ENCODE data around the gene SLC22A2.

The SLC22A2 gene

DNA sequence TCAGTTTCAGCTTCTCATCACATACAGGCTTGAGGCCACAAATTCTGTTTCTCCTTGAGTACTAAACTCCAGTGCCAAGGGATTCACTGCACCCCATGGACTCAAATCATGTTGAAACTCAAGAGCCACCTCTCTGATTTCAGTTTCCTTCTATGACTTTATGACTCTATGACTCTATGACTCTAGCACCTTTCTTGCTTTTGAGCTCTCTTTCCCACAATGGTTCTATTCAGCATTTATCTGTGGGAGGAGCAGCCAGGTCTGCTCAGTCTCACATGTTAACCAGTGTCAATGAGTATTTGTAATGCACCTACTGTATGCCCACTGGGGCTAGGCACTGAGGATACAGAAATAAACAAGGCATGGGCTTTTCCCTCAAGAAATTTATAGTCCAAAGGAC, 14.6 kb upstream of the SLC22A2 start:
- no peak for DNase-seq

DNA sequence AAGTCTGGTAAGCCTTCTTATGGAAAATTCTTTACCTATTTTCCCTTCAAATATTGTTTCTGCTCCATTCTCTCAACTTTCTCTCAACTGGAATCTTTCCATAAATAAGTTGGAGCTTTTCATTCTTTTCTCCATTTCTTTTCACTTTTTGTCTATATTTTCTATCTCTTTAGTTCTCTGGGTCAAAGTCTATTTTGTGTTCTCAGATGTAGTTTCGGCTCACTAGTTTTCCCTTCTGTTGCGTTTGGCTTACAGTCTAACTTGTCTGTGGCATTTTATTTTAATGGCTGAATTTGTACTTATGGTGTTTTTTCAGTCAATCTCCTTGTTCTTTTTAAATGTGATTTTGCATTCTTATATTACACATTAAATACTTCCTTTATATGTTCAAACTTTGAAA, 14.1 kb upstream of the SLC22A2 start:
- DNase-seq: no peak

DNA sequence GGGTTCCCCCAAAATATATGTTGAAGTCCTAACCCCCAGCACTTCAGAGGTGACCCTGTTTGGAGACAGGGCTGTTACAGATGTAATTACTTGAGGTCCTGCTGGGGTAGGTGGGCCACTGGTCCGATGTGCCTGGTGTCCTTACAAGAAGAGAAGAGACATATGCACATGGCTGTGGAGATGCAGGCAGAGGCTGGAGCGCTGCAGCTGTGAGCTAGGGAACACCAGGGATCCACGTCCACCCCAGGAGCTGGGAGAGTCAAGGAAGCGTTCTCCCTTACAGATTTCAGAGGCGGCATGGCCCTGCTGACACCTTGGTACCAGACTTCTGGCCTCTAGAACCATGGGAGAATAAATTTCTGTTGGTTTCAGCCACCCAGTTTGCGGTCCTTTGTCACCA, 11.7 kb upstream of the SLC22A2 start:
- no peak for DNase-seq

DNA sequence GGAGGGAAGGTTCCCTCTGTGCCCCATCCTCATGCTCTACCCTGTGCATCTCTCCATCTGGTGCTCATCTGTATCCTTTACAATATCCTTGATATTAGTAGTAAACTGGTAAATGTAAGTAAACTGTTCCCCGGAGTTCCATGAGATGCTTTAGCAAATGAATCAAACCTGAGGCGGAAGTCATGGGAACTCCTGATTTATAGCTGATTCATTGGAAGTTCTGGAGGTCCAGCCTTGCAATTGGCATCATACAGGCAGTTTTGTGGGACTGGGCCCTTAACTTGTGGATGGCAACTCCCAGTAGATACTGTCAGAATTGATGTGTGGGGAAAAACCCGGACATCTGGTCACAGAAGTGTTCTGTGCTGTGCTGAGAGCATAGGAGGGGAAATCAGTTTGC, 11.2 kb upstream of the SLC22A2 start:
- DNase-seq: no peak

DNA sequence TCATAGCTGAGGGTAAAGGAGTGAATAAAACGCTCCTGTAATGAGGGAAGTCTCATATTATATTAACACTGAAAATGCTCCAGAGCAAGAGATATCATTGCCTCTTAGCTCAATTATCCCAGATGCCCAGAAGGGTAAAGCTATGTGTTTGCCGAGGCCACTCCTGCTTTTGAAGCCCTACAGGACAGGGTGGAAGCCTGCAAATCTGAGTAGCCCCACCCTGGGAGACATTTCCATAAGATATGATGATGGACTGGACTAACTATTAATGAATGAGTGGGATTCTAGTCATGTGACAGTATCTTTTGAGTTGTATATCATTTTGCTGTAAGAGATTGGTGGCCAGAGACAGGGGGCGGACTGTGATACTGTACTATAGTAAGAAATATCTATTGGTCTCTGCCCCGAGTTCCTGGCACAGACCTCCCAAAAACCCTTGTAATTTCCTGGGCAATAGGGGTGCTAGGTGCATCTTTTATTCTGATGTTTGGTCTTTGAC, 10.5 kb upstream of the SLC22A2 start:
- DNase-seq: no peak

DNA sequence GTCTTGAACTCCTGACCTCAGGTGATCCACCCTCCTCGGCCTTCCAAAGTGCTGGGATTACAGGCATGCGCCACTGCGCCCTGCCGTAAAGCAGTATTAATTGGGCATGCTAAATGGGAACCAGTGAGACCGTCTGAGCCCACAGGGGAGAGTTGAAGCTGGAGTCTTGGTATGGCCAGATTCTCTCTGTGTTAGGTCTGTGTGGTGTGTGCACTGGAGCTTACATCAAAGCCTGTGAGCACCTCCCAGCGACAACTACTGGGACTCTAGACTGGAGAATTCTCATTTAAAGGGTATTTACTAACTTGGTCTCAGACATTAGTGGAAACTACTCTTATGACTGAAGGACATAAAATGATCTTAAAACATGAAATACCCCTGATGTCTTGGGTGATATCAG, 8.5 kb upstream of the SLC22A2 start:
- DNase-seq: no peak

DNA sequence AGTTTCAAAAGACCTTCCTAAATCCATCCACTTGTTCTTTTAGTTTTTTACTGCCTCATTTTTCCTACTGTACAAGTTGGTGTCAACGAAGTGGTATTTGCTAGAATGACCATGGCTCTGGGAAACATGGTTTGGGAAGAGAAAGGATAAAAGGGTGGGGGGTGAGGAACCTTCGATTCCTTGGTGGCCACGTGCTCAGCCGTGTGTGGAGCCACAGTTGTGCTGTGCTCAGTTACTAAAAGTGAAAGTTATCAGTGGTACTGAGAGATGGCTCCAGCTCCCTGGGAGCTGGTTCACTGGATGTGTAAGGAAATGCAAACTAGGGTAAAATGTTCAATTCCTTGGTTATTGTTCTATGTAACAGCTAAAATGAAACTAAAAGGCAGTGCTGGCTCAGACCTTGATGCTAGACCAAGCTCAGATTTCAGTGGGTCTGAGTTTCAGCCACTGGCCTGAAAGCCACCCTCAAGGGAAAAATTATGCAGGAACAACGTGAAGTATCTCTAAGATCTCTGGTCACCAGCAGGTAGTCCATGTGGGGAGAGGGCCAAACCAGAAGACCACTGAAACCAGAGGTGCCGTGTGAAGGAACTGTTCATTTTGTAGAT, 7.4 kb upstream of the SLC22A2 start:
- DNase-seq: no peak

DNA sequence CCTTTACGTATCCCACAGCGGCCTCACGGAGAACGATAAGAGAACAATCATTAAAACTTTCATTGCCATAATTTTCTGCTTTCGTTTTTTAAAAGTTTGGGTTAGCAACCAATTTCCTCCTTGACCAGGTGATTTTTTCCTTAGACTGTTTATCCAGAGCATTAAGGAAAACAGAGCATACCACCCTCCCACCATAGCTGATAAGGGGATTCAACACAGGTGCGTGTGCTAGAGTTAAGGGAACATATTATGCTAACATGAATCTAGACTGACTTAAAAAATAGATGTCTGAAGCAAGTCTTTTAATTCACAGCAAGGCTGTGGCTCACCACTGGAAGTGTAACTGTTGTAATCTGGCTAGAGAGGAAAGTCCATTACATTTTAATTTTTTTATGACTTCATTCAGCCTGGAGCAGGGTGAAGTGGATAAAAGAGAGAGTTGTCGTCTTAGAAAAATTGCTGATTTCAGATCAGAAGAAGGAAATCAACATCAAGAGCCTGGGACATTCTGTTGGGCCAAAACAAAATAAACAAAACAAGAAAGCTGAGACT, 5.5 kb upstream of the SLC22A2 start:
- DNase-seq: no peak

DNA sequence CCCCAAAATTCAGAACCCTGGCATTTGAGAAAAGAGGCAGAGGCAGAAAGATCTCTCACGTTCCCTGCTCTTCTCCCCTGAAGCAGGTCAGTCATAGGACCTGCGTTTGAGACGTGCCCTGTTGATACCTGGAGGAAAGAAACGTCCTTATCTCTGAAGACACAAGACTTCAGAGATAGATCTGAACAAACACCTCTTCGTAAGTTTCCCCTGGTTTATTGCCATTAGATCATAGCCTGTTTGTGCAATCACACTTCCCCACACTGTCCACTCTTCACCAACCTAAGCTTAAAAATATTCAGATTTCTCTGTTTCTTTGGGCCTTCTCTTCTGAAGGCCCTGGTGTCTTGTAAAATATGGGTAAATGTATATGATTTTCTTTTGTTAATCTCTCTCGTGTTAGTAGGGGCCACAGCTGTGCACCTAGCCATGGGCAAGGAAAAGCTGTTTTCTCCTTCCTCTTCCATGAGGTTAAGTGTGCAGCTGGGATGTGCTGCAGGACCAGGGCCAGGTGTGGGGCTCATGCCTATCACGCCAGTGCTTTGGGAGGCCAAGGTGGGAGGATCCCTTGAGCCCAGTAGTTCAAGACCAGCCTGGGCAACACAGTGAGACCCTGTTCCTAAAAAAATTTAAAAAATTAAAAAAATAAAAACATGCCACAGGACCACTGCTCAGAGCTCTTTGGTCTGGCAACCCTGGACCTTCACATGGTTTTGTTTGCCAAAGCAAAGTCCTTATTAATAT, 4.7 kb upstream of the SLC22A2 start:
- no peak for DNase-seq

DNA sequence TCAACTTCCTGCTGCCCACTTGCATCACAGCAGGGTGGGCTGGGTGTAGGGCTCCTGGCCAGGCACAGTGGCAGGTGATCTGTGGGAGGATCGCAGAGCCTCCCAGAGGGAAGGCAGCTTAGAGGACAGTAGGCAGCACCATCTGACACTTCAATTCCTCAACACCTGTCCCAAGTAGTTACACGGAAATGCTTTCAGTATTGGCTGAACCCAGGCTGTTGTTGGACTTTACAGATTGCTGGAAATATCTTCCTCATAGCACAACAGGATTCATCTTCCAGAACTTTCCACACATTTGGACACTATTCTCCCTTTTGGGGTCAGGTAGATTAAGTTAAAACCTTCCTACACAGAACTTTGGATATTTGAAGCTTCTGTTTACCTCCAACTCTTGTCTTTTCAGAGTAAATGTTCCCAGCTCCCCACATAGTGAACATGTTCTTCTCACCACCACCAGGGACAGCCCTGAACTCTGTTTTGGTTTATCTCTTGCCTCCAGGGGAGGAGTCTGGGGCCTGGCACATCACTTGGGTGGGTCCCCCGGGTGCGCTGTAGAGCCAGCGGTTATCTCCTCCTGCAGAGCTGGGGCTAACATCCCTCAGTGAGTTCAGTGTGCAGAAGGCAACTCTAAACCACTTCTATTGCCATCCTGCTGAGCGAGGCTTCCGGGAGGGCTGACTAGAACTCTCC, 3.5 kb upstream of the SLC22A2 start:
- no peak for DNase-seq

DNA sequence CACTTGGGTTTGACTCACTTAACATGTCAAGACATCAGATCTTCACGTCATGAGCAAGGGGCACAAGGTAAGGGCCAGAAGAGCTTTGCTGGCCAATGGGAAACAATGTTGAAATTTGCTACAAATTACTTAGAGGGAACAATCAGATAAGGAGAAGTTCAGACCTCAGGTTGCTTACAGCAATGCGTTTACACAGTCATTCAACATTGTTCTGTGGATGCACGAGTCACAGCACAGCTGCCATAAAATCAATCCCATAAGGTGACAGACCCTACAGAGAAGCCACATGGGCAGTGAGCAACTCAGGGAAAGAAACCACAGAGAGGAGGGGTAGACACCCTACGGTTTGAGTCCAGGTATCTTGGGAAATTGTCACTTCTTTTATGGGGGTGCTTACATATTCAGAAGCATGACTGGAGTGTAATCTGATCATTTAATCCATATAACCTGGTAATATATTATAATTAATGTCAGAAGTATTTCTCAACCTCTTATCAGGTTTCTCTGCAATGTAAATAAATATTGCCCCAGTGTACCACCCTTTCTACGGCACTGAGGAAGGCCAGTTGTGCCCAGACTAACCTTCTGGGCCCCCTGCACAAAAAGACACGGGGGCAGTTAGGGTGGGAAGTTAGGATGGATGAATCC, 2.3 kb upstream of the SLC22A2 start:
- no peak for DNase-seq

DNA sequence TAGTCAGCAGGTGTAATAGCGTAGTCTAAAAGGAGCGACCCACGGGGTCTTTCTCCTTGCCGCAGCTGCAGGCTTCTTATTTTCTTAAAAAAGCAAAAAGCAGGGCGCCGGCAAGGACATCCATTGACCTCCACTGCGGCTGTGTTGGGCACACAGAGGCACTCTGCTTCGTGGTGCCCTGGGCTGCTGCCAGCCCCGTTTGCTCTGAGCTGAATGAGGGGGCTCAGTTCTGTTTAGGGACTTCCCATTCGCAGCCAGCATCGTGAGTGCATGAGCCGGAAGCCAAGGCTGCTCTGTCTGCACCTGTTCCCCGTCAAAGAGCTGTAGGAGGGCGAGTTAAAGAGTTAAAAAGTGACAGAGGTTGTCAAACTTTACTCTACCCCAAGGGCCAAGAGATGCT, 1.7 kb upstream of the SLC22A2 start:
- DNase-seq: no peak

DNA sequence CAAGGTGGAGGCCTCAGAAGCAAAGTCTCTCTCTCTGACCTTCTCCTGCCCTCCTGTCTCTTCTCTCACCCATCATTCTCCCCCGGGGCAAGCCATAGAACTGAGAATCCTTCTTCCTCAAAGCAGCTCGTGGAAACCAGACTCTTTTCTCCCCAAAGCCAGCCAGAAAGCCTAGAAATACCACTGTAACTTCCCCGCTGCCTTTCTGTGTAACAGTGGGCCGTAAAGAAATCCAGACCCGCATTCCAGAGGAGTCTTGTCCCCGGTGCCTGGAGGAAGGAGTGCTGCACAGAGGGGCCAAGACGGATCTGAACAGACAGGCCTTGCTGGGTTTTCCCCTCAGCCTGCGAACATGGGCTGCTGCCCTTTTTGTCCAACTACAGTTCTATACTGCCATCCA, 977 bp upstream of the SLC22A2 start:
- DNase-seq: no peak

DNA sequence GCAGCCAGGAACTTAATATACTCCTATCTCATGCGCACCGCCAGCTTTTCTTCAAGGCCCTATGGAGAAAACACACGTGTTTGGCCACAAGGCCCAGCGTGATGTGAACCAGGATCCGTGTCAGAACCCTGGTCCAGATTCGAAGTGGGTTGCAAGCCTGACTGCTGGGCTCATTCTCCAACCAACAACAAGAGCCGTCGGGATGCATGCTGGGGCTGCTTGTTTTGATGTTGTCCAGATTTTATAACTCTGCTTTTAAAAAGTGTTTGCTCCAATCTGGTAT, 463 bp upstream of the SLC22A2 start:
- DNase-seq: no peak

DNA sequence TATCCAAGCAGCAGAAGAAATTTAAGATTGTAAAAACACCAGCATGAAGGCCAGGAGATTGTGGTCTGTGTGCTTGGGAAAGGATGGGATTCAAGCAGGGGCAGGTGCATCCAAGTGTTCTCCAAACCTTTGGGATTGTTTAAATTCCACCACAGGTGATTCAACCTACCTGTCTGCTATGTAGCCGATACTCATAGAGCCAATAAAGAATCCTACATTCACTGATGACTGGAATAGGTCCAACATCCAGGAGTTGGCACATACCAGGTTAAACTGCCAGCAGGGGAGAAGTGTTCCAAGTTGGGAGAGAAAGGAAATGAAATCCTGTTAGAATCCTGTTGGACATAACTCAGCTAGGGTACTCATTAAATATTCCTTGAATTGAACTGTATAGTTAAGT, 2.2 kb downstream of the SLC22A2 start:
- DNase-seq: no peak

DNA sequence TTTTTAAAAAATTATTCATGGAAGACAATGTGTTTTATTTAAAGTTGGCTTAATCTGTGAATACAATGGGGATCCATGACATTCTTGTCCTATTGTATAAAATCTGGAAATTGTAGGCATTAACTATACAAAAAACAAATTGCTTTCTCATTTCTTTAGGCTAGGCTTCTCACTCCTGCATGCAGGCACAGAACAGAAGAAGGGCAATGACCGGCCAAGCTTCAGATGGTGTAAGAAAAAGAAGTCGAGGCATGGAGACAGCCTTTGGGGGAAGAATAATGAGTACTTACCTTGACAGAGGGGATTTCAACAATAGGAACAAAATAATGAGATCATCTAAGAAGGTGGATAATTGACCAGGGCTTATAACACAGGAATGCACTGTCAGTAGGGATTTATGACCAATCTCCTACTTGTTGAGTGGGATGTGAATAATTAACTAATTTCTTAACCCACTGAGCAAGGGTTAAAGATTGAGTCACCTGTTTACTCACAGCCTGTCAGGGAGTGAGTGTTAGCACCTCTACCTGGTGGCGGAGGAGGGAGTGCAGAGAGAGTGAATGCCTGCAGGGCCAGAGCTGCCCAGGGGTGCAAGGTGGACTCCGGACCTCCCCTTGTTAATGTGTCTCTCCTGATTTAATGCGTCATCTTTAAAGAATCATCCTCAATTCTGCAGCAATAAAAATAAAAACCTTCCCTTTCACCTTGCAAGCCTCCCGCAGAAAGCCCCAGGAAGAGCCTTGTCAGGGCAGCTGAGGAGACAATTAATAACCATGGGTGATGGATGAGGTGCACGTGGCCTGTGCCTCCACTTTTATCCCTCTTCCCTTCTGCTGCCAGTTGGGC, 3.9 kb downstream of the SLC22A2 start:
- DNase-seq: no peak

DNA sequence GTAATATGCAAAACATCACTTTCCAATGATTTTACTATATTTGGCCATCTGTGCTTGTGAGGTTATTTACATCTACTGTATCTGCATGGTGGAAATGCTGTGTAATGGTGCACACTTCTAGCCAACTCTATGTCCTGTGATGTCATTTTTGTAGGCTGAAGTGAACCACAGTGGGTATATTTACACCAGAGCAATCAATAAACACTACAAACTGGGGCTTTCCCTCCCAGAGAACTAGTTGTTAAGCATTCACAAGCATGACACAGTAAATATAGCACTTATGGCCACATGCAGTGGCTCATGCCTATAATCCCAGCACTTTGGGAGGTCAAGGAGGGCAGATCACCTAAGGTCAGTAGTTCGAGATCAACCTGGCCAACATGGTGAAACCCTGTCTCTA, 4.9 kb downstream of the SLC22A2 start:
- DNase-seq: no peak

DNA sequence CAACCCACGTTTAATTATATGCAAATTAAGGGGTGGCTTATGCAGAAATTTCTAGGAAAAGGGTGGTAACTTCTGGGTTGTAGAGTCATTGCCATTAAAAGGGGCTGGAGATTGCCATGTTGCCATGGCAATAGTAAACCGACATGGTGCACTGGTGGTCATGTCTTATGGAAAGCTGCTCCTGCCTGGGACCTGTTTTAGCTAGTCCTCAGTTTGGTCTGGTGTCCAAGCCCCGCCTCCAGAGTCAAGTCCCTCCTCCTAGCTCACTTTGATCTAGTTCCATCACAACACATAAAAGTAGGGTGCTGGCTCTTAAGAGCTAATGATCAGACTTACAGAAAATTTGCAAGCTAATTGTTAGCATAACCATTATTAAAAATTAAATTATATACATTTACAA, 5.3 kb downstream of the SLC22A2 start:
- no peak for DNase-seq

DNA sequence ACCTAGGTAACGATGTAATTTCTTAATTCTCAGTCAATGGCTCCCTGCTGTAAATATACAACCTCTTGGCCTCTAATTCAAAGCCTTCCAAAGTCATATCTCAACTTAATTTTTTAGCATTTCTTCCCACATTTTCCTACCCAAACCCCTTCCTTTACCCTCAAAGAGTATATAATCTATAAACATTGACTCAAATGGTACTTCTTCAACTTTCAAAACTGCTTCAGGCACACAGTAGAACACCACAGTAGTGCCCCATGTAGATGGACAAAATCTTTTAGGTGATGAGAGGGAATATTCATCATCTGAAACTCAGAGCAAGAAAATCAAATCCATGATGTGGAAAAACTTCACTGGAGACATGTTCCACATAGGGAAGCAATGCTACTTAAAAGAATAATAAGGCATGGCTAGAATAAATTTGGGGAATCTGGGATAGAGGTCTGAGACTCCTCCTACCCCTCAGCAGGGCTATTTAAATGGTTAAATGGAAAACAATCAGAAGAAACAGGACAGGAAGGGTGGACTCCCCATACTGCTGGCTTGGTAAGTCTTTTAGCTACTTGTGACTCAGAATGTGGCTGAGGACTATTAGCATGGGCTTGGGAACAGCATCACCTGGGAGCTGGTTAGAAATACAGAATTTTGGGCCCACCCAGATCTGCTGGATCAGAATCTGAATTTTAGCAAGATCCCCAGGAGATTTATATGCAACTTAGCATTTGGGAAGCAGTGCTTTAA, 6.4 kb downstream of the SLC22A2 start:
- DNase-seq: no peak

DNA sequence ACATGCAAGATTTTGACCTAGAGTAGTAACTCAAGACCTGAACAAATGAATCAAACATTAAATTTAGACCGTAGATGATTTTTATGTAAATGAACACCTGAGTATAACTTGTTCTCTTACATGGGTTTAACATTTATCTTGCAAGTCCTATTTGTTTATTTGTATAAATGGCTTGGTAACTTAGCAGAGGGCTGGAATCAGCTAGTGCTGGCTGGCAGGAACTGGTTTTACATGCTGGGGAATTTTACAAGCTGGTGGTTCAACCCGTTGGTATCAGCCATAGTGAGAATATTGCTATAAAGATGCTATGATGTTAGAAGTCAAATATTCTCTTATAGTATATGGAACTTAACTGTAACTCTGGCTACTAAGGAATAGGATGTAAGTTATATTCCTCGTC, 8.9 kb downstream of the SLC22A2 start:
- no peak for DNase-seq

DNA sequence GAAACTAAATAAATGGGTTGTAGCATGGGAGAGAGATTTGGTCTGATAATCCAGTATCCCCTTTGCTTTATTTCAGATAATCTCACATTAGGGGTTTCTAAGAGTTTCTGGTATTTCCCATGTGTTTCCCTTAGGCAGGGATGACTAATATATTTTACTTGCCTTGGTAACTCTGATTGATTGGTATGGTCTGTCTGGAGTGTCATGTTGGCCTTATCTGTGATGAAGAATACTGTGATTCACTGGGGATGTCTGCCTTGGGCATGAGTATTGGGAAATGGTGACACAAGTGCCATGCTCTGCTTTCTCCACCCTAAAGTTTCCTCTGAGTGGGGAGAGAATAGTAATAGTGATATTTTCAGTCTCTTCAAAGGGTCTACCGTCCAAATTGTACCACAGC, 10.1 kb downstream of the SLC22A2 start:
- DNase-seq: no peak

DNA sequence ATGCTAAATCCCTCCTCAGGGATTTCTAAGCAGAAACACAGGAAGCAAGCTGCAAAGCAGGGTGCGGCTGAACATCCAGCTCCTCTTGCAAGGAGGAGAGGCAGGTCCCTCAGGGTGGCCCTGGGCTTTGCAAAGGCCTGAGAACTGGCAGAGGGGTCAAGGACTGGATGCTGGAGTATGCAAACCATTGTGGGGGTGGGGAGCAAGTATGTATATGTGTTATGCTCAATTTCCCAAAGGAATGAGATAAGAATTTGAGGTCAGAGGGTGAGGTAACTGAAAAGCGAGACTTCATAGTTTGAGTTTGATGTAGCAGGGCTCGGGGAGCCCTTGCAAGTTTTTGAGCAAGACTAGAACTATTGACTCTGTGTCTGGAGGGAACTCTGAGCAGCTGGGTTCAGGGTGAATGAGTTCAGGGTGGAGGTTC, 11.2 kb downstream of the SLC22A2 start:
- no peak for DNase-seq
